Lower leg skin (tissue), 3 donors: ENCODE measurements around the gene METTL1.

Experiments
- CTCF ChIP-seq, 3 donors: fragments of 450-650 bp; IDR thresholded peaks; one replicate each; pipeline ENCODE4 v1.5.1; 2016; ENCODE audit warnings: antibody characterized with exemption in 3 of 3, mild to moderate bottlenecking in 3 of 3, moderate library complexity in 2 of 3
- POLR2A ChIP-seq, 2 donors: fragments of 450-650 bp; IDR thresholded peaks; one replicate each; pipeline ENCODE4 v1.6.1; 2016 to 2017; ENCODE audit warnings: antibody characterized with exemption in 2 of 2, mild to moderate bottlenecking in 1 of 2, moderate library complexity in 1 of 2

- TF ChIP-seq CTCF (IDR thresholded peaks at IDR 0.05), result no peak
- TF ChIP-seq POLR2A (IDR thresholded peaks at IDR 0.05), result no peak
Observed at GRCh38 chr12:57744777-57745484, 27.0 kb downstream of the METTL1 start, which contains the start of gene TSPAN31.
